GM12872 (cell line): ENCODE data around the gene RGS3.

Source experiments
- CTCF ChIP-seq: IDR thresholded peaks from 3 replicates; pipeline ENCODE4 v1.5.1; 2011; ENCODE audit warnings: low read depth, mild to moderate bottlenecking, low read length, moderate library complexity; ENCODE audit not compliant: insufficient read depth

RGS3 gene

GRCh38 chr9:113482341-113482740 is 18.8 kb downstream of the RGS3 start:
- TF ChIP-seq CTCF, result no peak

- no peak for TF ChIP-seq CTCF
Observed at GRCh38 chr9:113482991-113483675, 19.6 kb downstream of the RGS3 start.

GRCh38 chr9:113483676-113484257 is 20.2 kb downstream of the RGS3 start:
- no peak for TF ChIP-seq CTCF

- no peak for TF ChIP-seq CTCF
Observed at GRCh38 chr9:113484258-113484730, 20.8 kb downstream of the RGS3 start.

- TF ChIP-seq CTCF, result no peak
Observed at GRCh38 chr9:113485761-113486115, 22.2 kb downstream of the RGS3 start.

- no peak for TF ChIP-seq CTCF
Observed at GRCh38 chr9:113486327-113486726, 22.8 kb downstream of the RGS3 start.

GRCh38 chr9:113488071-113488470 is 24.5 kb downstream of the RGS3 start:
- TF ChIP-seq CTCF, result no peak
